ENCODE results near the gene PLCB4.
"Not testable (repeated sequence)": the region's sequence is repeated elsewhere in the genome, so short reads cannot be mapped to it uniquely, and the experiment has no call there.

The PLCB4 gene

GRCh38 chr20:9035126-9035525 is 33.8 kb upstream of the PLCB4 start:
- no peaks in the 10 kb centered on the region for H3K4me1 ChIP-seq (ENCODE audit: insufficient read depth, low read length)
- no peak overlapping the region for H3K4me3 ChIP-seq (ENCODE audit: low read depth in 1 of 2, low read length in 2 of 2)
- H3K36me3 ChIP-seq (ENCODE audit: insufficient read depth, low read length): no peaks in the 10 kb centered on the region
- no peak overlapping the region for H3K27ac ChIP-seq (ENCODE audit: low read depth, low read length)
- no peaks in the 10 kb centered on the region for H3K9me3 ChIP-seq (ENCODE audit: low read length)
- no peak overlapping the region for H3K9ac ChIP-seq (ENCODE audit: low read length)
- no peaks in the 10 kb centered on the region for H3K27me3 ChIP-seq (ENCODE audit: control insufficient read depth in 1 of 2, insufficient read depth in 2 of 2, low read length in 2 of 2)

DNA sequence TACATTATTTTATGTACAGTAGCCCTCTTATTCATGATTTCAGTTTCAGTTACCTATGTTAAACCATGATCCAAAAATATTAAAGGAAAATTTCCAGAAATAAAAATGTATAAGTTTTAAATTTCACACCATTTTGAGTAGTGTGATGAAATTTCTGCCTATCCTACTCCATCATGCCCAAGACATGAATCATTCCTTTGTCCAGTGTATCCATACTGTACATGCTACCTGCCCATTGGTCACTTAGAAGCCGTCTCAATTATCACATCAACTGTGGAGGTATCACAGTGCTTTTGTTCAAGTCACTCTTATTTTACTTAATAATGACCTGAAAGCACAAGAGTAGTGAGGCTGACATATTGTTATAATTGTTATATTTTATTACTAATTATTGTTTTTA is 32.3 kb upstream of the PLCB4 start:
- H3K4me3 ChIP-seq (ENCODE audit: low read depth in 1 of 2, low read length in 2 of 2): no peak overlapping the region
- H3K36me3 ChIP-seq (ENCODE audit: insufficient read depth, low read length): no peaks in the 10 kb centered on the region
- H3K27me3 ChIP-seq (ENCODE audit: control insufficient read depth in 1 of 2, insufficient read depth in 2 of 2, low read length in 2 of 2): no peaks in the 10 kb centered on the region
- H3K9me3 ChIP-seq (ENCODE audit: low read length): no peaks in the 10 kb centered on the region
- no peaks in the 10 kb centered on the region for H3K4me1 ChIP-seq (ENCODE audit: insufficient read depth, low read length)
- no peak overlapping the region for H3K9ac ChIP-seq (ENCODE audit: low read length)
- no peak overlapping the region for H3K27ac ChIP-seq (ENCODE audit: low read depth, low read length)

DNA sequence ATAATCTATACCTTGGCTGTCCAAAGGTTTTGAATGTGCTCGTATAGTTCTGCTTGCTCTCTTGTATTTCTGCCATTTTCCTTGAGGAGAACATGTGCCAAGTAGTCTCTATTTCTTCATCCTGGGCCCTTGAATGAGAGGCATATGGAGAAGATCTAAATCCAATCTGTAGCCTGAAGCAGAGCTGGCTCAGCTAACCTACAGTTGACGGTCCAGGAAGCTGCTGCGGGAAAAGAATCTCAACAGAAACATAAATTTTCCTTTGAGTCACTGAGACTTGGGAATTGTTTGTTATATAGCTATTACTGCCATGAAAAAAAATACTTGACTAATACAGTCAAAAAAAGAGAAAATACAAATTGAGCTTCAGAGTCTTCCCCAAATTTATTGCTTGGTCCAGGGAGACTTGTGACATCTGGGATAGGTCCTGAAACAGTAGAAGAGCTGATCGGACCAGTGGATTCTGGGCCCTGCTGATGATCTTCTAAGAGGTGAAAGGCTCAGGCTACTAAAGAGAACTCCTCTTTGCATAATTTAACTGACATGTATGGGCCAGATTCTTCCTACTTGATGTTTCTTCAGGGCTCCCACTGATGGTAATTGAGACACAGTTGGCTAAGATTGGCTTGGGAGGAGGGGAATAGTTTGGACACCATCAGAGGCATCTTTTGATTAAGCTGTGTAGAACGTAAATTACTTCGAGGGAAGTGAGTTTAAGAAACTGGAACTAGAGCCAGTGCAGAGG is 29.9 kb upstream of the PLCB4 start:
- Histone ChIP-seq H3K4me1 (ENCODE audit: insufficient read depth, low read length) (no peaks in the 10 kb centered on the region), H3K27ac (ENCODE audit: low read depth, low read length) (no peak overlapping the region), H3K27me3 (ENCODE audit: control insufficient read depth in 1 of 2, insufficient read depth in 2 of 2, low read length in 2 of 2) (no peaks in the 10 kb centered on the region), H3K36me3 (ENCODE audit: insufficient read depth, low read length) (no peaks in the 10 kb centered on the region), H3K9me3 (ENCODE audit: low read length) (no peaks in the 10 kb centered on the region), H3K4me3 (ENCODE audit: low read depth in 1 of 2, low read length in 2 of 2) (no peak overlapping the region), H3K9ac (ENCODE audit: low read length) (no peak overlapping the region)

DNA sequence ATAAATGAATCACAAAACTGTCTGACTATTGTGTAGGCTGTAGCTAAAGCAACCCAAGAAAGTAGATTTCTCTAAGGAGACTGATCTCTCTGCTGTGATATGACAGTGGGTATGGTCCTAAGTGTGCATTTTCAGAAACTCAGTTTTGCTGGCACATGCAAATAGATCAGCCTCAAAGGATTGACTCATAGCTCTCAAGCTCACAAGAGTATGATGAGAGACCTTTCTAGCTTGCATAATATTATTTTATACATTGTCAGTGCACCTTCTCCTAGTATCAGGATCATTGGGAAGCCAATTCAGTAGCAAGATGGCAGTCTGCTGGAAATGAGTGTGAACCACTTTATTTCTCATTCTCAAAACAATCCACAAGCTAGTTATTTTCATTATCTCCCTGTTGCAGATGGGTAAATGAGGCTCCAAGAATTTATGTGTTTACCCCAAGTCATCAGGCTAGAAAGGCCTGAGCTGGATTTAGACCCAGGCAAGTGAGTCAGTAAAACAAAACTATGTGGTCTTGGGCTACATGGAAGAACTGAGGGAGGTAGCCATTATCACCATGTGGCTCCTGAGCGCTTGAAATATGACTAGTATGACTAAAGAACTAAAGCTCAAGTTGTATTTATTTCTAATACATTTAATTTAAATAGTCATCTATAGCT is 27.9 kb upstream of the PLCB4 start:
- Histone ChIP-seq H3K4me3 (ENCODE audit: low read depth in 1 of 2, low read length in 2 of 2) (no peak overlapping the region), H3K36me3 (ENCODE audit: insufficient read depth, low read length) (no peaks in the 10 kb centered on the region), H3K9me3 (ENCODE audit: low read length) (no peaks in the 10 kb centered on the region), H3K9ac (ENCODE audit: low read length) (no peak overlapping the region), H3K4me1 (ENCODE audit: insufficient read depth, low read length) (no peaks in the 10 kb centered on the region), H3K27ac (ENCODE audit: low read depth, low read length) (no peak overlapping the region), H3K27me3 (ENCODE audit: control insufficient read depth in 1 of 2, insufficient read depth in 2 of 2, low read length in 2 of 2) (no peaks in the 10 kb centered on the region)

GRCh38 chr20:9043364-9043763 is 25.5 kb upstream of the PLCB4 start:
- Histone ChIP-seq H3K4me3 (ENCODE audit: low read depth in 1 of 2, low read length in 2 of 2) (no peak overlapping the region), H3K27me3 (ENCODE audit: control insufficient read depth in 1 of 2, insufficient read depth in 2 of 2, low read length in 2 of 2) (no peaks in the 10 kb centered on the region)

GRCh38 chr20:9047928-9048327 is 21.0 kb upstream of the PLCB4 start:
- not testable (repeated sequence) for H3K27me3 ChIP-seq (ENCODE audit: control insufficient read depth in 1 of 2, insufficient read depth in 2 of 2, low read length in 2 of 2); H3K9ac ChIP-seq (ENCODE audit: low read length)

More at GRCh38 chr20:9043364-9043763, 25.5 kb upstream of the PLCB4 start:
- Histone ChIP-seq H3K9ac (ENCODE audit: low read length) (no peak overlapping the region), H3K36me3 (ENCODE audit: insufficient read depth, low read length) (no peaks in the 10 kb centered on the region), H3K4me1 (ENCODE audit: insufficient read depth, low read length) (no peaks in the 10 kb centered on the region), H3K27ac (ENCODE audit: low read depth, low read length) (no peak overlapping the region), H3K9me3 (ENCODE audit: low read length) (no peaks in the 10 kb centered on the region)

GRCh38 chr20:9051508-9051907 is 17.4 kb upstream of the PLCB4 start:
- Histone ChIP-seq H3K4me3 (ENCODE audit: low read depth in 1 of 2, low read length in 2 of 2) (no peak overlapping the region), H3K27me3 (ENCODE audit: control insufficient read depth in 1 of 2, insufficient read depth in 2 of 2, low read length in 2 of 2) (no peaks in the 10 kb centered on the region), H3K9me3 (ENCODE audit: low read length) (no peaks in the 10 kb centered on the region), H3K36me3 (ENCODE audit: insufficient read depth, low read length) (no peaks in the 10 kb centered on the region), H3K9ac (ENCODE audit: low read length) (no peak overlapping the region), H3K4me1 (ENCODE audit: insufficient read depth, low read length) (no peaks in the 10 kb centered on the region), H3K27ac (ENCODE audit: low read depth, low read length) (no peak overlapping the region)

More at GRCh38 chr20:9047928-9048327, 21.0 kb upstream of the PLCB4 start:
- H3K4me3 ChIP-seq (ENCODE audit: low read depth in 1 of 2, low read length in 2 of 2); H3K4me1 ChIP-seq (ENCODE audit: insufficient read depth, low read length); H3K27ac ChIP-seq (ENCODE audit: low read depth, low read length); H3K36me3 ChIP-seq (ENCODE audit: insufficient read depth, low read length); H3K9me3 ChIP-seq (ENCODE audit: low read length): not testable (repeated sequence)

- Histone ChIP-seq H3K9me3 (ENCODE audit: low read length) (no peaks in the 10 kb centered on the region), H3K36me3 (ENCODE audit: insufficient read depth, low read length) (no peaks in the 10 kb centered on the region), H3K9ac (ENCODE audit: low read length) (no peak overlapping the region), H3K4me3 (ENCODE audit: low read depth in 1 of 2, low read length in 2 of 2) (no peak overlapping the region), H3K27me3 (ENCODE audit: control insufficient read depth in 1 of 2, insufficient read depth in 2 of 2, low read length in 2 of 2) (no peaks in the 10 kb centered on the region), H3K27ac (ENCODE audit: low read depth, low read length) (no peak overlapping the region), H3K4me1 (ENCODE audit: insufficient read depth, low read length) (no peaks in the 10 kb centered on the region)
These were observed 16.8 kb upstream of the PLCB4 start for GRCh38 chr20:9052136-9052535.

DNA sequence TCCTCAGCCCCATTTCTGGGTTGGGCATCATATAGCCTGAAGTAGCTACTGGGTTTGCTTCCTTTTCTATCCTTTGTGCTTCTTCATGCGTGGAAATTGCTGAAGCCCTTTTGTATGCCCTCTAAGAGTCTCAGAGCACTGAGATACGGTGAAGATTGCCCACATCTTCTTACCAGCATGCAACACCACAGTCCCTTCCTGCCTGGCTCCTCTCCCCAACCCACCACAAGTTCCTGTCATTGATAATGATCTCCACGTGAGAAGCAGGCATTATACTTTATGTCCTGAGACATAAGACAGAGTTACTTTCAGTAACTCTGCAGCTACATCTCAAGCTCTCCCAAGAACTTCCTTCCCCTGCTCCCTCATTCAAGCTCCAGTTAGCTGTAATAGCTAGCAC is 15.8 kb upstream of the PLCB4 start:
- Histone ChIP-seq H3K27me3 (ENCODE audit: control insufficient read depth in 1 of 2, insufficient read depth in 2 of 2, low read length in 2 of 2) (no peaks in the 10 kb centered on the region), H3K4me1 (ENCODE audit: insufficient read depth, low read length) (no peaks in the 10 kb centered on the region), H3K9me3 (ENCODE audit: low read length) (no peaks in the 10 kb centered on the region), H3K4me3 (ENCODE audit: low read depth in 1 of 2, low read length in 2 of 2) (no peak overlapping the region), H3K9ac (ENCODE audit: low read length) (no peak overlapping the region), H3K36me3 (ENCODE audit: insufficient read depth, low read length) (no peaks in the 10 kb centered on the region), H3K27ac (ENCODE audit: low read depth, low read length) (no peak overlapping the region)

DNA sequence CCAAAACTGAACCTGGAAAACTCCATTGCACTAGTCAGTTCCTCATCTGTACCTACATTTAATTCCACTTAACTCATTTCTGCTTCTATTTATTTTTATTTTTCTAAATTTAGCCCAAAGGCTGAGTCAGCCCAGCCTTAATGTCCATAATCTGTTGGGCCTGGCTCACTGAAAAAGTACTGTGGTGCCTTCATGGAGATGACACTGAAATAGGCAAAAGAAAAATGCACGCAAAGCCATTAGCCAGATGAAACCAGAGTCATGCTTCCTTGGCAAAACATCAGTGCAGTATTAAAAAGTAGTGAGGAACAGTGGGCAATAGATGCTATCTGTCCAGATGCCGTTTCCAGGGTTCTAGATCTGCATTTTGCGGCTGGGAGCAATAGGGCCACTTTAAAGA is 14.7 kb upstream of the PLCB4 start:
- no peaks in the 10 kb centered on the region for H3K36me3 ChIP-seq (ENCODE audit: insufficient read depth, low read length)

DNA sequence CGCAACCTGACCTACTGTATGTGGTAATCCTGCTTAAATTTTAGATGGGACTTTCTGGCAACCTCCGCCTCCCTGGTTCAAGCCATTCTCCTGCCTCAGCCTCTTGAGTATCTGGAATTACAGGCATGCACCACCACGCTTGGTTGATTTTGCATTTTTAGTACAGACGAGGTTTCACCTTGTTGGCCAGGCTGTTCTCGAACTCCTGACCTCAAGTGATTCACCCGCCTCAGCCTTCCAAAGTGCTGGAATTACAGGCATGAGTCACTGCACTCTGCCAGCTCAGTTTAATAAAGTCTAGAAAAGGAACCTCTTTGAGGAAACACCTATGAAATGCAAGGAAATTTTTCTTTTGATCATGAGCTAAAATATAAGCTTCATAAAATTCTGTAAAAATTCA is 9.0 kb upstream of the PLCB4 start:
- H3K27me3 ChIP-seq (ENCODE audit: control insufficient read depth in 1 of 2, insufficient read depth in 2 of 2, low read length in 2 of 2): no peaks in the 10 kb centered on the region

More for the DNA sequence above, 14.7 kb upstream of the PLCB4 start:
- Histone ChIP-seq H3K27me3 (ENCODE audit: control insufficient read depth in 1 of 2, insufficient read depth in 2 of 2, low read length in 2 of 2) (no peaks in the 10 kb centered on the region), H3K4me3 (ENCODE audit: low read depth in 1 of 2, low read length in 2 of 2) (no peak overlapping the region), H3K9me3 (ENCODE audit: low read length) (no peaks in the 10 kb centered on the region), H3K27ac (ENCODE audit: low read depth, low read length) (no peak overlapping the region), H3K4me1 (ENCODE audit: insufficient read depth, low read length) (no peaks in the 10 kb centered on the region), H3K9ac (ENCODE audit: low read length) (no peak overlapping the region)

DNA sequence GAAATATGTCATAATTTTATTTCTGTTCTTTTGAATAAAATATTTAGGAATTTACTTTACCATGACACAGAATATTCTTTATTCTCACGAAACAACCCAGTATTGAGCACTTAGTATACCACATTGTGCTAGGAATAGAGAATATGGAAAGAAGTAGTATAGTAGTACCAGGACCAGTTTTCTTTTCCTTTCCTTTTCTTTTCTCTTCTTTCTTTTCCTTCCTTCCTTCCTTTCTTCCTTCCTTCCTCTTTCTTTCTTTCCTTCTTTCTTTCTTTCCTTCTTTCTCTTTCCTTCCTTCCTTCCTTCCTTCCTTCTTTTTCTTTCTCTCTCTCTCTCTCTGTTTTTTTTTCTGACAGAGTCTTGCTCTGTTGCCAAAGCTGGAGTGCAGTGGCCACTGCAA is 7.5 kb upstream of the PLCB4 start:
- H3K9ac ChIP-seq (ENCODE audit: low read length): no peak overlapping the region
- H3K27ac ChIP-seq (ENCODE audit: low read depth, low read length): no peak overlapping the region
- no peaks in the 10 kb centered on the region for H3K9me3 ChIP-seq (ENCODE audit: low read length)
- H3K36me3 ChIP-seq (ENCODE audit: insufficient read depth, low read length): no peaks in the 10 kb centered on the region
- H3K4me3 ChIP-seq (ENCODE audit: low read depth in 1 of 2, low read length in 2 of 2): no peak overlapping the region
- no peaks in the 10 kb centered on the region for H3K27me3 ChIP-seq (ENCODE audit: control insufficient read depth in 1 of 2, insufficient read depth in 2 of 2, low read length in 2 of 2)
- no peaks in the 10 kb centered on the region for H3K4me1 ChIP-seq (ENCODE audit: insufficient read depth, low read length)

More for the DNA sequence above, 9.0 kb upstream of the PLCB4 start:
- no peak overlapping the region for H3K27ac ChIP-seq (ENCODE audit: low read depth, low read length)
- H3K4me3 ChIP-seq (ENCODE audit: low read depth in 1 of 2, low read length in 2 of 2): no peak overlapping the region
- H3K4me1 ChIP-seq (ENCODE audit: insufficient read depth, low read length): no peaks in the 10 kb centered on the region
- H3K9me3 ChIP-seq (ENCODE audit: low read length): no peaks in the 10 kb centered on the region
- H3K36me3 ChIP-seq (ENCODE audit: insufficient read depth, low read length): no peaks in the 10 kb centered on the region
- no peak overlapping the region for H3K9ac ChIP-seq (ENCODE audit: low read length)
